22Rv1 (cell line): ENCODE results near the gene AAGAB.
"Not testable (repeated sequence)": the region's sequence is repeated elsewhere in the genome, so short reads cannot be mapped to it uniquely, and the experiment has no call there.

Experiments
- H3K27ac ChIP-seq: fragments of 450-650 bp; 2 replicates; pipeline ENCODE4 v1.5.1; 2017
- CTCF ChIP-seq: fragments of 450-650 bp; IDR thresholded peaks from 2 replicates; pipeline ENCODE4 v1.5.1; 2017; ENCODE audit warnings: mild to moderate bottlenecking
- ZFX ChIP-seq: fragments of 450-650 bp; IDR thresholded peaks from 2 replicates; pipeline ENCODE4 v1.6.1; 2017; ENCODE audit warnings: antibody characterized with exemption, borderline replicate concordance

AAGAB gene, protein sequence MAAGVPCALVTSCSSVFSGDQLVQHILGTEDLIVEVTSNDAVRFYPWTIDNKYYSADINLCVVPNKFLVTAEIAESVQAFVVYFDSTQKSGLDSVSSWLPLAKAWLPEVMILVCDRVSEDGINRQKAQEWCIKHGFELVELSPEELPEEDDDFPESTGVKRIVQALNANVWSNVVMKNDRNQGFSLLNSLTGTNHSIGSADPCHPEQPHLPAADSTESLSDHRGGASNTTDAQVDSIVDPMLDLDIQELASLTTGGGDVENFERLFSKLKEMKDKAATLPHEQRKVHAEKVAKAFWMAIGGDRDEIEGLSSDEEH

DNA sequence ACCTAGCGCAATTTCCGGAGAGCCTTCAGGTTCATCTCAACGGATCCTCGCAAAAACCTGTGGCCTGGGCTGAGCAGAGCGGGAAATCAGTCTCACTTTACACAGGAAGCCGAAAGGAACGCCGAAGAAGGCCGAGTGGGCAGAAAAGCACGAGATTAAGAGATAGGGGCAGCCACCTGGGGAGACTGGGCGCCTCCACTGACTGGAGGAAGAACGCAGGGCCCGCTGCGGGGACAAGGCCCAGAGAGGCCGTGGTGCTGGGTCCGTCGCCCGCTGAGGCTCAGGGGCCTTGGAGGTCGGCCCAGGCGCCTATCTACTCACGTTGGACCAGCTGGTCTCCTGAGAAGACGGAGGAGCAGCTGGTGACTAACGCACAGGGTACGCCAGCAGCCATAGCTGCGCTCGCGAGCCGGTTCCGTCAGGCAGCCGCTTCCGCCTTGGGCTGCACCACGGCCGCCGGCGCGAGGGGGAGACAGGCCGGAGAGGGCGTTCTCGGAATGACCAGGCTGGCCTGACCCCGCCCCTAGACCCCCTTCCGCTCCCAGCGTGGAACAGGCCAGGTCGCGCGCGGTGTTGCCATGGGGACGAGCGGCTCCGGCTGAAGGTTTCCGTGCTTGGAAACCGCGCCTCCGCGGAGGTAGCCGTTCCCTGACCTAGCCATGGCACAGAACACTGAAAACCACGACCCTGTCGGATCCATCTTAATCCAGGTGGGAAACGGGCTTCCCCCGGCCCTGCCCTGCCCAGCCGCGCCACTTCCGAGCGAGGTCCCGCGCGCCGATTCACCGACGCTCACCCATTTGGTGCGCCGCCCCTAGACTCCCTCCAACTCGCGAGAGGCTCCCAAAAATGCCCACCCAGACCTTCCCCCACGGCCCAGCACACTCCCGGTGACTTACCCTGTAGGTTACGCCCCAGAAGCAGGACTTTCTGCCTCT lies at the start of gene AAGAB, which contains the start of gene IQCH:
TSS of gene AAGAB (minus strand) at position 424 of the 938 bp plus-strand sequence. CDS start at position 394, 30 bp downstream.
TSS of gene IQCH (plus strand) at position 549 of the 938 bp plus-strand sequence. CDS start at position 660, 111 bp downstream.
- H3K27ac ChIP-seq = peak within 1 kb of the TSS; percentile 89
- TF ChIP-seq ZFX (no peak), CTCF (no peak)

- no peak overlapping the region for H3K27ac ChIP-seq
- TF ChIP-seq CTCF (peak; percentile 71), ZFX (no peak)
These were observed 49.3 kb upstream of the AAGAB start for GRCh38 chr15:67303490-67304363.

DNA sequence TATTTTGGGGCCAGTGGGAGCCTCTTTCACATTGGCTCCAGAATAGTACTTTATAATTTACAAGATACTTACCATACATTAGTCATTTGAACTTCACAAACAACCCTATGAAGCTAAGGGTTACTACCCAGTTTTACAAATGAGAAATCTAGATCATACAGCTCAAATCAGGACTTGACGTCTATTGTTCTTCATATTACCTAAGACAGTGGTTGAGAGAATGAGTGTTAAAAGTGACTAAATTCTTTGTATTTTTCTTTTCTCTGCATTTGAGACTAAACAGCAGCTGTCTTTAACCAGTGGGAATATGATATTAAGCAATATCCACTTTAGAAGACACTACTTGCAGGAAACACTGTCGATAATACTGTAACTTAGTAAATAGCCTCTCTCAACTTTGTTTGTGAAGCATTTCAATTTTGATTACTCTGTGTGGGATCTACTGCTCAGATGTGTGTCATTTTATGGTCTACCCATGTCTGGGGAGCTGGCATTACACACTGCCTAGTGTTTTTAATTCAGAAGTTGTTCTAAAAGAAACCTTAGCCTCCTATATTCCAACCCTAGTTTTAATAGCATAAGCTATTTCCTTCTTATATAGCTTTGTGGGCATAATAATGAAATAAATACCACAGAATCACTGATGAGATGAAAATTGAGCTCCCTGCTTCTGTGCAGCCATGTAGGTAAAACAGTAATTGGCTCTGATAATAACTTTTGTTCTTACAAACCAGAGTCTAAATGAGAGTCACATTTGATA lies 46.0 kb upstream of the AAGAB start:
- TF ChIP-seq ZFX (no peak), CTCF (no peak)
- no peak overlapping the region for H3K27ac ChIP-seq

- no peak overlapping the region for H3K27ac ChIP-seq
- TF ChIP-seq ZFX = no peak
- no peak for TF ChIP-seq CTCF
These were observed 42.2 kb upstream of the AAGAB start for GRCh38 chr15:67296684-67297083.

- H3K27ac ChIP-seq = no peak overlapping the region
- no peak for TF ChIP-seq ZFX
- TF ChIP-seq CTCF = no peak
These were observed 41.7 kb upstream of the AAGAB start for GRCh38 chr15:67296188-67296587.

- TF ChIP-seq ZFX = no peak
- H3K27ac ChIP-seq = no peak overlapping the region
These were observed 35.9 kb upstream of the AAGAB start for GRCh38 chr15:67290319-67290718.

DNA sequence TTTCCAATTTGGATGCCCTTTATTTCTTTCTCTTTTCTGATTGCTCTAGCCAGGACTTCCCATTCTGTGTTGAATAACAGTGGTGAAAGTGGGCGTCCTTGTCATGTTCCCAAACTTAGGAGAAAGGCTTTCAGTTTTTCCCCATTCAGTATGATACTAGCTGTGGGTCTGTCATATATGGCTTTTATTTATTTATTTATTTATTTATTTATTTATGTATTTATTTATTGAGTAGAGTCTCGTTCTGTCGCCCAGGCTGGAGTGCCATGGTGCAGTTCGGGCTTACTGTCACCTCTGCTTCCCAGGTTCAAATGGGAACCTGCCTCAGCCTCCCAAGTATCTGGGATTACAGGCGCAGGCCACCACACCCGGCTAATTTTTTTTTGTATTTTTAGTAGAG lies 31.9 kb upstream of the AAGAB start:
- not testable (repeated sequence) for H3K27ac ChIP-seq

DNA sequence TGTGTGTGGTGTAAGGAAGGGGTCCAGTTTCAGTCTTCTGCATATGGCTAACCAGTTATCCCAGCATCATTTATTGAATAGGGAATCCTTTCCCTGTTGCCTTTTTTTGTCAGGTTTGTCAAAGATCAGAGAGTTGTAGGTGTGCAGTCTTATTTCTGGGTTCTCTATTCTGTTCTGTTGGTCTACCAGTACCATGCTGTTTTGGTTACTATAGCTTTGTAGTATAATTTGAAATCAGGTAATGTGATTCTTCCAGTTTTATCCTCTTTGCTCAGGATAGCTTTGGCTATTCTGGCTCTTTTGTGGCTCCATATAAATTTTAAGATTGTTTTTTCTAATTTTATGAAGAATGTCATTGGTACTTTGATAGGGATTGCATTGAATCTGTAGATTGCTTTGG lies 31.2 kb upstream of the AAGAB start:
- not testable (repeated sequence) for H3K27ac ChIP-seq
